Astrocyte (in vitro differentiated cells and primary cell): ENCODE measurements around the gene GRM2. TPM values are rescaled to one million over a fixed set of nuclear protein-coding genes. Genes with fewer than 3 reads are reported as not detected.

Experiments used
- DNase-seq: peaks from one replicate; pipeline ENCODE4 v3.0.0-alpha.2; 2010; ENCODE audit warnings: low read depth
- FAIRE-seq: peaks from 2 replicates; lab custom pipeline; 2011; peaks lifted over from hg19 to GRCh38; lab: Jason Lieb, UNC
- H2AFZ ChIP-seq: 2 replicates; pipeline ENCODE4 v1.6.0; 2012; ENCODE audit warnings: low read depth, low read length, inconsistent platforms
- H3K27ac ChIP-seq: 2 replicates; pipeline ENCODE4 v1.5.1; 2011; ENCODE audit warnings: low read depth, low read length, inconsistent platforms
- H3K27me3 ChIP-seq: 2 replicates; pipeline ENCODE4 v1.6.0; 2011; ENCODE audit warnings: low read length, inconsistent platforms; ENCODE audit not compliant: insufficient read depth
- H3K36me3 ChIP-seq: 2 replicates; pipeline ENCODE4 v1.5.1; 2011; ENCODE audit warnings: low read length, inconsistent platforms; ENCODE audit not compliant: insufficient read depth
- H3K4me1 ChIP-seq: 2 replicates; pipeline ENCODE4 v1.5.1; 2011; ENCODE audit warnings: low read length, inconsistent platforms; ENCODE audit not compliant: insufficient read depth
- H3K4me2 ChIP-seq: 2 replicates; pipeline ENCODE4 v1.6.0; 2012; ENCODE audit warnings: low read length, inconsistent platforms
- H3K4me3 ChIP-seq: 2 replicates; pipeline ENCODE4 v1.5.1; 2011; ENCODE audit warnings: low read depth, mild to moderate bottlenecking, low read length, inconsistent platforms; ENCODE audit not compliant: insufficient read depth
- H3K79me2 ChIP-seq: 2 replicates; pipeline ENCODE4 v1.6.0; 2012; ENCODE audit warnings: mild to moderate bottlenecking, low read length, inconsistent platforms; ENCODE audit not compliant: insufficient read depth
- H3K9ac ChIP-seq: 2 replicates; pipeline ENCODE4 v1.6.0; 2012; ENCODE audit warnings: mild to moderate bottlenecking, low read length, inconsistent platforms
- H3K9me3 ChIP-seq: 2 replicates; pipeline ENCODE4 v1.5.1; 2012; ENCODE audit warnings: low read depth, mild to moderate bottlenecking, low read length, inconsistent platforms; ENCODE audit not compliant: insufficient read depth
- H4K20me1 ChIP-seq: 2 replicates; pipeline ENCODE4 v1.6.0; 2012; ENCODE audit warnings: low read length, inconsistent platforms; ENCODE audit not compliant: insufficient read depth
- H3K27ac Mint-ChIP-seq: one replicate; pipeline ENCODE4 v1.8.0; 2021; ENCODE audit warnings: mild to moderate bottlenecking, mixed read lengths; ENCODE audit not compliant: unreplicated experiment
- H3K27me3 Mint-ChIP-seq: one replicate; pipeline ENCODE4 v1.8.0; 2021; ENCODE audit warnings: low read depth, mixed read lengths; ENCODE audit not compliant: unreplicated experiment
- H3K36me3 Mint-ChIP-seq: one replicate; pipeline ENCODE4 v1.8.0; 2021; ENCODE audit warnings: low read depth, mixed read lengths; ENCODE audit not compliant: unreplicated experiment
- H3K4me1 Mint-ChIP-seq: one replicate; pipeline ENCODE4 v1.8.0; 2021; ENCODE audit warnings: low read depth, mixed read lengths; ENCODE audit not compliant: unreplicated experiment
- H3K4me3 Mint-ChIP-seq: one replicate; pipeline ENCODE4 v1.8.0; 2021; ENCODE audit warnings: mild to moderate bottlenecking, moderate library complexity, mixed read lengths; ENCODE audit not compliant: unreplicated experiment
- H3K9me3 Mint-ChIP-seq: one replicate; pipeline ENCODE4 v1.8.0; 2021; ENCODE audit warnings: mild to moderate bottlenecking, mixed read lengths; ENCODE audit not compliant: unreplicated experiment
- EZH2 ChIP-seq: IDR thresholded peaks from 2 replicates; pipeline ENCODE4 v1.6.1; 2012; ENCODE audit warnings: mild to moderate bottlenecking, low read length, inconsistent platforms; ENCODE audit not compliant: insufficient read depth
- total RNA-seq: library from RNA; stranded (reverse); gene quantifications from 2 replicates; pipeline ENCODE4 v1.2.1, GENCODE V29; 2021
- TF ChIP-seq, protein P1 (sequence below): IDR thresholded peaks from 2 replicates; pipeline ENCODE4 v1.5.1; 2011; ENCODE audit warnings: low read depth, mild to moderate bottlenecking, inconsistent platforms, low read length, moderate library complexity; ENCODE audit not compliant: insufficient read depth

Gene GRM2
- total RNA-seq, 1 donor from 2014 or later = 0.25 TPM

DNA sequence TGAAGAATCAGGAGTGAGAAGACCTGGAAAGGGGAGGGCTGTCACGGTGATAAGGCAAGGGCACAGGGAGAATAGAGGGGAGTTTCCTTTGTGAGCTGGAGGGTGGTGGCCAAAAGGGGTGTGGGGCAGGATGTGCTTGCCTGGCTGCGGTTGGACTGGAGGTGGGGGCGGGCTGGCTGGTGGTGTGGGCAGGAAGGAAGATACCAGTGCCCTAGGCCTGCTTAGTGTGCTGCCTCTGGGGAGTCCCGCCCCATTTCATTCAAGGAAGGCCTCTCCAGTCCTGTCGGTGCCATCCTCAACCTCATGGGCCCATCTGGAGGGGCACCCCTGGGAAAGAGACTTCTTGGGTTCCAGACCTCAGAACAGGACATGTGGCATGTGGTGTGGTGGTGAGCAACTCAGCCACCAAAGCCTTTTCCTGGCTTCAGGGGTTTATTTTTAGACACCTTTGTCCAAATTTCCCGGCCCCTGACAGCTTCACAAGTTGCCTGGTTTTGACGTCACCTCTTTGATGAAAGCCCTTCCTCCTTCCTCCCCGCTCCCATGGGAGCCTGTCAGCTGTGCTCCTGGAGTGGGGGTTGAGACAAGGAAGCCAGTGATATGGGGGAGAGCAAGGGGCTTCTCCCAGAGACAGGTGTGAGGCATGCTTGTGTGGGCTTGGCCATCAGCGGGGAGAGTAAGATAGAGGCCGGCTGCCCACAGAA lies 20.2 kb upstream of the GRM2 start:
- H3K9me3 Mint-ChIP-seq = no peaks in the 10 kb centered on the region
- no peak overlapping the region for H3K4me3 Mint-ChIP-seq
- Histone ChIP-seq H3K4me2 (peak overlapping the region; percentile 43), H3K27me3 (no peaks in the 10 kb centered on the region), H3K4me1 (peaks cover 26% of the 10 kb centered on the region), H3K36me3 (no peaks in the 10 kb centered on the region), H2AFZ (no peak overlapping the region), H4K20me1 (peaks cover 22% of the 10 kb centered on the region), H3K9ac (no peak overlapping the region), H3K79me2 (no peaks in the 10 kb centered on the region), H3K27ac (peak overlapping the region; percentile 9), H3K4me3 (no peak overlapping the region), H3K9me3 (no peaks in the 10 kb centered on the region)
- H3K27ac Mint-ChIP-seq = no peak overlapping the region
- DNase-seq (peak; percentile 16), FAIRE-seq (no peak)
- no peaks in the 10 kb centered on the region for H3K27me3 Mint-ChIP-seq
- TF ChIP-seq EZH2 = no peak
- TF ChIP-seq, protein P1, sequence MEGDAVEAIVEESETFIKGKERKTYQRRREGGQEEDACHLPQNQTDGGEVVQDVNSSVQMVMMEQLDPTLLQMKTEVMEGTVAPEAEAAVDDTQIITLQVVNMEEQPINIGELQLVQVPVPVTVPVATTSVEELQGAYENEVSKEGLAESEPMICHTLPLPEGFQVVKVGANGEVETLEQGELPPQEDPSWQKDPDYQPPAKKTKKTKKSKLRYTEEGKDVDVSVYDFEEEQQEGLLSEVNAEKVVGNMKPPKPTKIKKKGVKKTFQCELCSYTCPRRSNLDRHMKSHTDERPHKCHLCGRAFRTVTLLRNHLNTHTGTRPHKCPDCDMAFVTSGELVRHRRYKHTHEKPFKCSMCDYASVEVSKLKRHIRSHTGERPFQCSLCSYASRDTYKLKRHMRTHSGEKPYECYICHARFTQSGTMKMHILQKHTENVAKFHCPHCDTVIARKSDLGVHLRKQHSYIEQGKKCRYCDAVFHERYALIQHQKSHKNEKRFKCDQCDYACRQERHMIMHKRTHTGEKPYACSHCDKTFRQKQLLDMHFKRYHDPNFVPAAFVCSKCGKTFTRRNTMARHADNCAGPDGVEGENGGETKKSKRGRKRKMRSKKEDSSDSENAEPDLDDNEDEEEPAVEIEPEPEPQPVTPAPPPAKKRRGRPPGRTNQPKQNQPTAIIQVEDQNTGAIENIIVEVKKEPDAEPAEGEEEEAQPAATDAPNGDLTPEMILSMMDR = no peak
- peaks cover 25% of the 10 kb centered on the region for H3K4me1 Mint-ChIP-seq
- peaks cover 21% of the 10 kb centered on the region for H3K36me3 Mint-ChIP-seq

DNA sequence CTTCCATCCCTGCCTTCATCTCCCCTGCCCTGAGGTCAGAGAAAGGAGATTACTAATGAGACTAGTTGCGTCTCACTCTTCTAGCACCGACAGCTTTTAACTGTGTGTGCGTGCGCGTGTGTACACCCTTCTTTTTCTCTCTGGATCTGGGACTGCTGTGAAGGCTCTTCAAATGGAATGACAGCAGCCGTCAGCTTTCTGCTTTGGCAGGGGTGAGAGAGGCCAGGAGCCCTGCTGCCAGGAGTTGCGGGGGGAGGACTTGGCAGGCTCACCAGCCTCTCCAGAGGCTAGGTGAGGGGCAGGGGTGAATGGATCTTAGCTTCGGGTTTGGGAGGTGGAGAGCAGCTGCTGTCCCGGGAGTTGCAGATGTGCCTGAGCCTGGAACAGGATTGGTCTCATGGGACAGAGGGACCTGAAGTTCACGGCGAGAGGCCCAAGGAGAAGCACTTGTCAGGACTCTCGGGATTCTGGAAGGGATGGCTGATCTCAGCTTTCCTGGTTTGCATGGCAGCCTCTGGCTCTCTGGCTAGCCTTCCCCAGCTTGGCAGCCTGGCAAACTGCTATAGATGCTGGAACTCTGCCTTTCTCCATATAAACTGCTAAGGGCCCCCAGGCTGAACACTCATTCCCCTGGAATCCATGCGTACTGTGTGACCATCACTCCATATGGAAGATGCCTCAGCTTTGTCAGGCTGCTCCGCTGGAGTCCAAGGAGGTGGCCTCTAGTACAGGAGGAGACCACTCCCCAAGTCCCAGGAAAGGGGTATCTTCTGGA lies 19.2 kb upstream of the GRM2 start:
- no peak for TF ChIP-seq EZH2
- TF ChIP-seq, protein P1 = no peak
- Mint-ChIP-seq H3K4me1 (peaks cover 19% of the 10 kb centered on the region), H3K9me3 (no peaks in the 10 kb centered on the region), H3K36me3 (peaks cover 21% of the 10 kb centered on the region), H3K27ac (no peak overlapping the region), H3K4me3 (no peak overlapping the region), H3K27me3 (no peaks in the 10 kb centered on the region)
- no peak overlapping the region for H3K4me3 ChIP-seq
- DNase-seq (no peak), FAIRE-seq (no peak)
- H3K4me2 ChIP-seq = peak overlapping the region; percentile 43
- H3K4me1 ChIP-seq = peaks cover 23% of the 10 kb centered on the region
- no peaks in the 10 kb centered on the region for H3K36me3 ChIP-seq
- H4K20me1 ChIP-seq = peaks cover 21% of the 10 kb centered on the region
- H2AFZ ChIP-seq = no peak overlapping the region
- no peaks in the 10 kb centered on the region for H3K9me3 ChIP-seq
- no peaks in the 10 kb centered on the region for H3K27me3 ChIP-seq
- H3K79me2 ChIP-seq = no peaks in the 10 kb centered on the region
- H3K9ac ChIP-seq = no peak overlapping the region
- no peak overlapping the region for H3K27ac ChIP-seq
